Mesenchymal stem cell (in vitro differentiated cells and primary cell): Measurements from ENCODE around the gene SCGB3A1.

Source experiments
- DNase-seq: peaks from one replicate; pipeline ENCODE4 v3.0.0-alpha.2; 2013
- H2AFZ ChIP-seq: one replicate; pipeline ENCODE4 v1.6.1; 2013; ENCODE audit warnings: low read depth, mild to moderate bottlenecking, control low read depth, inconsistent platforms, low read length, moderate library complexity
- H2AK5ac ChIP-seq: 2 replicates; pipeline ENCODE4 v1.6.1; 2013; ENCODE audit warnings: low read length, moderate library complexity, mild to moderate bottlenecking, inconsistent platforms; ENCODE audit not compliant: severe bottlenecking
- H2BK120ac ChIP-seq: one replicate; pipeline ENCODE4 v1.6.1; 2013; ENCODE audit warnings: low read depth, mild to moderate bottlenecking, inconsistent platforms, low read length, moderate library complexity
- H2BK12ac ChIP-seq, 2 experiments: one replicate each; pipeline ENCODE4 v1.6.1; 2013; ENCODE audit warnings: inconsistent platforms in 2 of 2, low read length in 2 of 2, mild to moderate bottlenecking in 2 of 2, moderate library complexity in 2 of 2, control low read depth in 1 of 2
- H2BK15ac ChIP-seq: one replicate; pipeline ENCODE4 v1.6.1; 2013; ENCODE audit warnings: mild to moderate bottlenecking, low read depth, inconsistent platforms; ENCODE audit not compliant: poor library complexity, severe bottlenecking
- H2BK5ac ChIP-seq: 2 replicates; pipeline ENCODE4 v1.6.1; 2013; ENCODE audit warnings: low read depth, mild to moderate bottlenecking, low read length, control low read depth, inconsistent platforms; ENCODE audit not compliant: poor library complexity, severe bottlenecking
- H3K14ac ChIP-seq, 2 experiments: one replicate each; pipeline ENCODE4 v1.6.1; 2013; ENCODE audit warnings: inconsistent platforms in 2 of 2, low read length in 2 of 2, control low read depth in 1 of 2, mild to moderate bottlenecking in 1 of 2, moderate library complexity in 1 of 2
- H3K18ac ChIP-seq, 2 experiments: one replicate each; pipeline ENCODE4 v1.6.1; 2013; ENCODE audit warnings: inconsistent platforms in 2 of 2, low read length in 2 of 2, control low read depth in 1 of 2, low read depth in 1 of 2, mild to moderate bottlenecking in 1 of 2
- H3K23ac ChIP-seq, 2 experiments: one replicate each; pipeline ENCODE4 v1.6.1; 2013; ENCODE audit warnings: inconsistent platforms in 2 of 2, low read length in 2 of 2, mild to moderate bottlenecking in 2 of 2, moderate library complexity in 2 of 2, control low read depth in 1 of 2
- H3K27ac ChIP-seq: 2 replicates; pipeline ENCODE4 v1.5.1; 2013; ENCODE audit warnings: mild to moderate bottlenecking, moderate library complexity, low read length, control low read depth, inconsistent platforms; ENCODE audit not compliant: poor library complexity, severe bottlenecking
- H3K27me3 ChIP-seq, 2 experiments: 2 replicates each; pipeline versions ENCODE4 v1.6.1 to v1.7.0; 2013; ENCODE audit warnings: low read length in 2 of 2, mild to moderate bottlenecking in 2 of 2, moderate library complexity in 2 of 2, control low read depth in 1 of 2, inconsistent platforms in 1 of 2; ENCODE audit not compliant: control insufficient read depth in 1 of 2, insufficient read depth in 1 of 2
- H3K36me3 ChIP-seq, 2 experiments: 2 replicates each; pipeline versions ENCODE4 v1.6.1 to v1.7.0; 2013; ENCODE audit warnings: low read length in 2 of 2, control low read depth in 1 of 2, inconsistent platforms in 1 of 2, low read depth in 1 of 2, mild to moderate bottlenecking in 1 of 2; ENCODE audit not compliant: insufficient read depth in 2 of 2, control insufficient read depth in 1 of 2
- H3K4ac ChIP-seq, 2 experiments: one replicate each; pipeline ENCODE4 v1.6.1; 2013; ENCODE audit warnings: inconsistent platforms in 2 of 2, low read length in 2 of 2, mild to moderate bottlenecking in 2 of 2, moderate library complexity in 2 of 2, control low read depth in 1 of 2, low read depth in 1 of 2
- H3K4me1 ChIP-seq: 2 replicates; pipeline ENCODE4 v1.6.1; 2013; ENCODE audit warnings: low read depth, low read length, control low read depth; ENCODE audit not compliant: control insufficient read depth, insufficient read depth
- H3K4me2 ChIP-seq: 2 replicates; pipeline ENCODE4 v1.6.1; 2013; ENCODE audit warnings: low read length, mild to moderate bottlenecking, inconsistent platforms; ENCODE audit not compliant: poor library complexity, severe bottlenecking
- H3K4me3 ChIP-seq, 2 experiments: 2 replicates each; pipeline versions ENCODE4 v1.5.1 to v1.7.0; 2013; ENCODE audit warnings: low read length in 2 of 2, mild to moderate bottlenecking in 2 of 2, control low read depth in 1 of 2, low read depth in 1 of 2; ENCODE audit not compliant: insufficient read depth in 1 of 2
- H3K79me1 ChIP-seq: replicated peaks from 2 replicates; pipeline ENCODE4 v1.6.1; 2013; ENCODE audit warnings: mild to moderate bottlenecking, control low read depth, low read length, inconsistent platforms; ENCODE audit not compliant: poor library complexity, severe bottlenecking
- H3K9ac ChIP-seq: 2 replicates; pipeline ENCODE4 v1.7.0; 2013; ENCODE audit warnings: mild to moderate bottlenecking, low read length, moderate library complexity
- H3K9me3 ChIP-seq: 2 replicates; pipeline ENCODE4 v1.7.0; 2013; ENCODE audit warnings: mild to moderate bottlenecking, low read length; ENCODE audit not compliant: control insufficient read depth
- H4K8ac ChIP-seq: one replicate; pipeline ENCODE4 v1.6.1; 2013; ENCODE audit warnings: inconsistent platforms, mild to moderate bottlenecking, low read length, moderate library complexity
- H4K91ac ChIP-seq: one replicate; pipeline ENCODE4 v1.6.1; 2013; ENCODE audit warnings: mild to moderate bottlenecking, low read length, inconsistent platforms
- WGBS: methylation state at CpG from one replicate; pipeline ENCODE4 v1.1.7; 2013; ENCODE audit warnings: mixed read lengths; 5-methylcytosine and 5-hydroxymethylcytosine counted together

Gene SCGB3A1

GRCh38 chr5:180628827-180629750 is 37.8 kb upstream of the SCGB3A1 start:
- no peak overlapping the region for H3K4me2 ChIP-seq
- H3K9me3 ChIP-seq, result no peaks in the 10 kb centered on the region
- no peak overlapping the region for H2AK5ac ChIP-seq
- no peak overlapping the region for H2BK12ac ChIP-seq
- 89% methylated on average over 44 of the region's 44 CpGs for WGBS
- no peak overlapping the region for H2BK120ac ChIP-seq
- no peak overlapping the region for H2BK15ac ChIP-seq
- no peak overlapping the region for H3K4ac ChIP-seq
- no peak overlapping the region for H3K14ac ChIP-seq
- H3K9ac ChIP-seq, result no peak overlapping the region
- no peak overlapping the region for H2BK5ac ChIP-seq
- H2AFZ ChIP-seq, result no peak overlapping the region
- H3K23ac ChIP-seq, result no peak overlapping the region
- H3K4me1 ChIP-seq, result no peaks in the 10 kb centered on the region
- H3K27me3 ChIP-seq, result peaks cover 0 to 26% of the 10 kb centered on the region in 2 experiments
- H3K4me3 ChIP-seq, result no peak overlapping the region
- DNase-seq, result no peak
- no peak overlapping the region for H3K18ac ChIP-seq
- no peak overlapping the region for H4K8ac ChIP-seq
- H4K91ac ChIP-seq, result peak overlapping the region; percentile 18
- H3K27ac ChIP-seq, result no peak overlapping the region
- H3K79me1 ChIP-seq, result no peaks in the 10 kb centered on the region
- H3K36me3 ChIP-seq, result no peaks in the 10 kb centered on the region

- Histone ChIP-seq H4K8ac (no peak overlapping the region), H2BK12ac (no peak overlapping the region), H3K23ac (no peak overlapping the region), H3K4me3 (no peak overlapping the region), H3K79me1 (no peaks in the 10 kb centered on the region), H2AFZ (no peak overlapping the region), H3K4me2 (no peak overlapping the region), H3K27me3 (peaks cover 0 to 21% of the 10 kb centered on the region in 2 experiments), H2BK120ac (no peak overlapping the region), H2BK15ac (no peak overlapping the region), H2BK5ac (no peak overlapping the region), H3K14ac (no peak overlapping the region), H2AK5ac (no peak overlapping the region), H3K18ac (no peak overlapping the region), H3K9ac (no peak overlapping the region), H3K4me1 (no peaks in the 10 kb centered on the region), H3K27ac (no peak overlapping the region), H4K91ac (no peak overlapping the region), H3K9me3 (no peaks in the 10 kb centered on the region), H3K4ac (no peak overlapping the region), H3K36me3 (no peaks in the 10 kb centered on the region)
- DNase-seq, result no peak
- WGBS, result 76% methylated on average over 14 of the region's 14 CpGs
These were observed 36.9 kb upstream of the SCGB3A1 start for GRCh38 chr5:180628211-180628610.

DNA sequence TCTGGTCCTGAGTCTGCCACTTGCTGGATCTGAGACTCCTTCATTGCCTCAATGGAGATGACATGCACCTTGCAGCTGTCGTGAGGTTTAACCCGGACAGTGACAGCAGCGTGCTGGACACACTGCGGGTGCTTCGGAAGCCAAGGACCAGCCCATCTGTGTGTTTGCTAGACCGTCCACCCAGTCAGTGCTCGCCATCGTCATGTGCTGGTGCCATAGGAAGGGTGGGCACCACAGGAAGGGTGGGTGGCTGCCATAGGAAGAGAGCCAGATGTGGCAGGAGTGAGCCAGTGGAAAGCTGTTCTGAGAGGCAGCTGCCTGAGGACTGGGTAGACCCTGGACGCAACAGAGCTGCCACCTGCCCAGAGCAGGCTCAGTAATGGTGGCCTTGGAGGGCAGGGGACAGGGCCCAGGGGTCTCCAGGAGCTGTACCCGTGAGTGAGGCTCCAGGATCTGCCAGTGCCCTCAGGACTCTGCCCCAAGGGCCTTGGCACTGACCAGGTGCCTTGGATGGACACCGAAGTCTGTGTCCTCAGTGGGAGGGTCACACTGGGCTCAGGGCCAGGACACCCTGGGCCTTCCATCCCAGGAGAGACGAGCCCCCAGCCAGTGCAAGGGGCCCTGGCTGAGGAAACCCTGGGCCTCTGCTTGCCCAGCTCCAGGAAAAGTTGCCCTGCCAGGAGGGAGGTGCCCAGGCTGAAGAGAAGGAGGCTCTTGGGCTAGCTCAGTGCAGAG is 36.3 kb upstream of the SCGB3A1 start:
- H3K9ac ChIP-seq, result no peak overlapping the region
- H3K9me3 ChIP-seq, result no peaks in the 10 kb centered on the region
- H2BK12ac ChIP-seq, result no peak overlapping the region
- H3K36me3 ChIP-seq, result no peaks in the 10 kb centered on the region
- H3K79me1 ChIP-seq, result no peaks in the 10 kb centered on the region
- no peak overlapping the region for H3K23ac ChIP-seq
- DNase-seq, result no peak
- H2AFZ ChIP-seq, result no peak overlapping the region
- H3K4me1 ChIP-seq, result no peaks in the 10 kb centered on the region
- no peak overlapping the region for H2BK120ac ChIP-seq
- 84% methylated on average over 12 of the region's 12 CpGs for WGBS
- H3K4me2 ChIP-seq, result no peak overlapping the region
- no peak overlapping the region for H3K4me3 ChIP-seq
- no peak overlapping the region for H3K27ac ChIP-seq
- no peak overlapping the region for H3K4ac ChIP-seq
- H4K91ac ChIP-seq, result no peak overlapping the region
- no peak overlapping the region for H2AK5ac ChIP-seq
- H3K18ac ChIP-seq, result no peak overlapping the region
- no peak overlapping the region for H2BK5ac ChIP-seq
- H2BK15ac ChIP-seq, result no peak overlapping the region
- H3K14ac ChIP-seq, result no peak overlapping the region
- peaks cover 0 to 21% of the 10 kb centered on the region in 2 experiments for H3K27me3 ChIP-seq
- no peak overlapping the region for H4K8ac ChIP-seq

GRCh38 chr5:180626661-180627385 is 35.5 kb upstream of the SCGB3A1 start:
- Histone ChIP-seq H3K9ac (no peak overlapping the region), H3K4me3 (no peak overlapping the region), H3K14ac (no peak overlapping the region), H3K4me1 (no peaks in the 10 kb centered on the region), H3K4me2 (no peak overlapping the region), H2AK5ac (no peak overlapping the region), H3K27me3 (peaks cover 0 to 21% of the 10 kb centered on the region in 2 experiments), H2BK12ac (no peak overlapping the region), H3K27ac (no peak overlapping the region), H3K9me3 (no peaks in the 10 kb centered on the region), H3K18ac (no peak overlapping the region), H3K23ac (no peak overlapping the region), H2BK5ac (no peak overlapping the region), H3K4ac (no peak overlapping the region), H3K79me1 (no peaks in the 10 kb centered on the region), H3K36me3 (no peaks in the 10 kb centered on the region), H4K91ac (no peak overlapping the region), H2BK120ac (no peak overlapping the region), H4K8ac (no peak overlapping the region), H2BK15ac (no peak overlapping the region), H2AFZ (no peak overlapping the region)
- no peak for DNase-seq
- 82% methylated on average over 15 of the region's 15 CpGs for WGBS
